HL-60 (cell line): Measurements from ENCODE around the gene MID1.

Experiments
- DNase-seq, 2 experiments: peaks; one replicate each; pipeline ENCODE4 v3.0.0-alpha.2; 2010 to 2020; ENCODE audit warnings: low read depth in 1 of 2, low spot score in 1 of 2
- H3K27ac ChIP-seq: fragments of 250-450 bp; sonication (Bioruptor Pico); replicated peaks from 2 replicates; pipeline ENCODE4 v1.5.1; 2020; ENCODE audit warnings: mild to moderate bottlenecking, moderate library complexity
- H3K27me3 ChIP-seq: fragments of 250-450 bp; sonication (Bioruptor Pico); 2 replicates; pipeline ENCODE4 v1.5.1; 2021; ENCODE audit warnings: mild to moderate bottlenecking, moderate library complexity; ENCODE audit not compliant: insufficient read depth, poor library complexity, severe bottlenecking
- H3K4me3 ChIP-seq: replicated peaks from 2 replicates; pipeline ENCODE4 v1.5.1; 2011; ENCODE audit warnings: mild to moderate bottlenecking, control low read depth, low read length; ENCODE audit not compliant: insufficient read depth
- CTCF ChIP-seq: IDR thresholded peaks from one replicate; pipeline ENCODE4 v1.5.1; 2011; ENCODE audit warnings: low read length, control low read depth, inconsistent platforms; ENCODE audit not compliant: insufficient read depth
- GABPA ChIP-seq: IDR thresholded peaks from 2 replicates; pipeline ENCODE4 v1.6.1; 2012; ENCODE audit warnings: low read depth
- POLR2AphosphoS5 ChIP-seq: IDR thresholded peaks from 2 replicates; pipeline ENCODE4 v1.6.1; 2012; ENCODE audit warnings: low read depth
- REST ChIP-seq: IDR thresholded peaks from 2 replicates; pipeline ENCODE4 v1.6.1; 2012; ENCODE audit warnings: low read depth; ENCODE audit not compliant: insufficient replicate concordance
- SPI1 ChIP-seq: IDR thresholded peaks from 2 replicates; pipeline ENCODE4 v1.6.1; 2012; ENCODE audit warnings: low read depth, mild to moderate bottlenecking, borderline replicate concordance

The MID1 gene

GRCh38 chrX:10450959-10451355 lies 169.4 kb downstream of the MID1 start:
- no peaks in the 10 kb centered on the region for H3K27me3 ChIP-seq
- H3K4me3 ChIP-seq = no peak overlapping the region
- no peak for DNase-seq
- TF ChIP-seq POLR2AphosphoS5 = no peak
- TF ChIP-seq REST = no peak
- TF ChIP-seq GABPA = no peak
- no peak for TF ChIP-seq CTCF
- no peak for TF ChIP-seq SPI1
- H3K27ac ChIP-seq = no peak overlapping the region

GRCh38 chrX:10450229-10450958 lies 170.0 kb downstream of the MID1 start:
- TF ChIP-seq REST (no peak), POLR2AphosphoS5 (no peak), GABPA (no peak), SPI1 (no peak), CTCF (no peak)
- no peak overlapping the region for H3K4me3 ChIP-seq
- DNase-seq = no peak
- no peak overlapping the region for H3K27ac ChIP-seq
- H3K27me3 ChIP-seq = no peaks in the 10 kb centered on the region

GRCh38 chrX:10447564-10448214 lies 172.7 kb downstream of the MID1 start:
- no peak for DNase-seq
- H3K27ac ChIP-seq = no peak overlapping the region
- TF ChIP-seq SPI1 (no peak), REST (no peak), POLR2AphosphoS5 (no peak), CTCF (no peak), GABPA (no peak)
- H3K4me3 ChIP-seq = no peak overlapping the region
- no peaks in the 10 kb centered on the region for H3K27me3 ChIP-seq
